Measurements from ENCODE around the gene ATP1A1. TPM values are rescaled to one million over a fixed set of nuclear protein-coding genes. Genes with fewer than 3 reads are reported as not detected.

The ATP1A1 gene
- total and polyA plus RNA-seq, 2 experiments from 2014 or later: 66.4 to 116 TPM

GRCh38 chr1:116380499-116381242, 7.6 kb downstream of the ATP1A1 start:
- Histone ChIP-seq H3K79me2 (ENCODE audit: insufficient read depth) (peaks cover 90% of the 10 kb centered on the region), H3K9me3 (ENCODE audit: low read depth) (no peaks in the 10 kb centered on the region), H3K36me3 (ENCODE audit: low read depth) (peaks cover 16% of the 10 kb centered on the region; the same call in 1 of the 2 replicates), H3K4me3 (no peak overlapping the region), H3K9ac (no peak overlapping the region), H2AFZ (no peak overlapping the region), H3K4me2 (ENCODE audit: unreplicated experiment) (no peak overlapping the region), H3K27me3 (replicated peaks; ENCODE audit: insufficient read depth) (no peaks in the 10 kb centered on the region), H3K27ac (no peak overlapping the region), H3K4me1 (ENCODE audit: insufficient read depth) (peaks cover 43% of the 10 kb centered on the region), H3F3A (ENCODE audit: insufficient read depth) (peaks cover 47% of the 10 kb centered on the region), H4K20me1 (ENCODE audit: insufficient read depth) (no peaks in the 10 kb centered on the region), H3K9me2 (ENCODE audit: insufficient read depth) (no peaks in the 10 kb centered on the region)
- 88% methylated on average over 7 of the region's 7 CpGs for WGBS, 2 experiments (ENCODE audit: low coverage in 1 of 2, low lambda C conversion rate in 2 of 2, missing lambda C conversion rate in 2 of 2)
- no peak for DNase-seq
- no peak for TF ChIP-seq EZH2phosphoT487 (IDR thresholded peaks at IDR 0.05; ENCODE audit: insufficient read depth, low read depth)
- no peak for TF ChIP-seq EZH2 (IDR thresholded peaks at IDR 0.05; ENCODE audit: insufficient read depth, poor library complexity, severe bottlenecking)
- in situ Hi-C loops (cut with MboI): no loop called here

GRCh38 chr1:116382321-116382720, 9.3 kb downstream of the ATP1A1 start:
- Histone ChIP-seq H3K79me2 (ENCODE audit: insufficient read depth) (peaks cover 82% of the 10 kb centered on the region), H4K20me1 (ENCODE audit: insufficient read depth) (no peaks in the 10 kb centered on the region; the same call in 1 of the 2 replicates)
- WGBS, 2 experiments (ENCODE audit: low coverage in 1 of 2, low lambda C conversion rate in 2 of 2, missing lambda C conversion rate in 2 of 2): 80 to 88% methylated on average over 2 of the region's 2 CpGs

GRCh38 chr1:116382857-116383483, 9.9 kb downstream of the ATP1A1 start:
- no peaks in the 10 kb centered on the region for H3K9me3 ChIP-seq (ENCODE audit: low read depth)
- TF ChIP-seq EZH2 (IDR thresholded peaks at IDR 0.05; ENCODE audit: insufficient read depth, poor library complexity, severe bottlenecking) (no peak), EZH2phosphoT487 (IDR thresholded peaks at IDR 0.05; ENCODE audit: insufficient read depth, low read depth) (no peak)
- peaks cover 35% of the 10 kb centered on the region; the same call in 1 of the 2 replicates for H3K36me3 ChIP-seq (ENCODE audit: low read depth)
- no peak overlapping the region for H3K4me2 ChIP-seq (ENCODE audit: unreplicated experiment)
- no peak overlapping the region for H3K4me3 ChIP-seq
- peaks cover 80% of the 10 kb centered on the region for H3K79me2 ChIP-seq (ENCODE audit: insufficient read depth)
- in situ Hi-C loops (cut with MboI): no loop called here
- WGBS, 2 experiments (ENCODE audit: low coverage in 1 of 2, low lambda C conversion rate in 2 of 2, missing lambda C conversion rate in 2 of 2): 92 to 97% methylated on average over 4 of the region's 4 CpGs
- H3K27me3 ChIP-seq (replicated peaks; ENCODE audit: insufficient read depth): no peaks in the 10 kb centered on the region
- no peaks in the 10 kb centered on the region; the same call in 1 of the 2 replicates for H4K20me1 ChIP-seq (ENCODE audit: insufficient read depth)
- DNase-seq: no peak
- no peaks in the 10 kb centered on the region for H3K9me2 ChIP-seq (ENCODE audit: insufficient read depth)
- H3K4me1 ChIP-seq (ENCODE audit: insufficient read depth): peaks cover 23% of the 10 kb centered on the region
- no peak overlapping the region for H3K9ac ChIP-seq
- H3K27ac ChIP-seq: no peak overlapping the region
- H2AFZ ChIP-seq: no peak overlapping the region
- H3F3A ChIP-seq (ENCODE audit: insufficient read depth): peaks cover 26% of the 10 kb centered on the region

More at GRCh38 chr1:116382321-116382720, 9.3 kb downstream of the ATP1A1 start:
- Histone ChIP-seq H3K4me3 (no peak overlapping the region), H3K9me2 (ENCODE audit: insufficient read depth) (no peaks in the 10 kb centered on the region), H3K9ac (no peak overlapping the region), H3K9me3 (ENCODE audit: low read depth) (no peaks in the 10 kb centered on the region), H3K27me3 (replicated peaks; ENCODE audit: insufficient read depth) (no peaks in the 10 kb centered on the region), H3K36me3 (ENCODE audit: low read depth) (peaks cover 29% of the 10 kb centered on the region; the same call in 1 of the 2 replicates), H3F3A (ENCODE audit: insufficient read depth) (peaks cover 32% of the 10 kb centered on the region), H2AFZ (no peak overlapping the region), H3K27ac (no peak overlapping the region), H3K4me1 (ENCODE audit: insufficient read depth) (peaks cover 27% of the 10 kb centered on the region), H3K4me2 (ENCODE audit: unreplicated experiment) (no peak overlapping the region)
- TF ChIP-seq EZH2 (IDR thresholded peaks at IDR 0.05; ENCODE audit: insufficient read depth, poor library complexity, severe bottlenecking) (no peak), EZH2phosphoT487 (IDR thresholded peaks at IDR 0.05; ENCODE audit: insufficient read depth, low read depth) (no peak)
- DNase-seq: no peak
- in situ Hi-C loops (cut with MboI): no loop called here

- Histone ChIP-seq H3K4me1 (ENCODE audit: insufficient read depth) (peaks cover 3% of the 10 kb centered on the region; the same call in 1 of the 2 replicates), H3K27ac (no peak overlapping the region), H2AFZ (no peak overlapping the region), H3K4me3 (no peak overlapping the region), H3K4me2 (ENCODE audit: unreplicated experiment) (no peak overlapping the region), H3K79me2 (ENCODE audit: insufficient read depth) (peaks cover 53% of the 10 kb centered on the region), H3K9ac (no peak overlapping the region), H3K36me3 (ENCODE audit: low read depth) (peaks cover 63% of the 10 kb centered on the region), H4K20me1 (ENCODE audit: insufficient read depth) (no peaks in the 10 kb centered on the region; the same call in 1 of the 2 replicates), H3K9me3 (ENCODE audit: low read depth) (no peaks in the 10 kb centered on the region), H3K9me2 (ENCODE audit: insufficient read depth) (no peaks in the 10 kb centered on the region), H3F3A (ENCODE audit: insufficient read depth) (0 out of 2 replicates have a peak, but pooled peaks cover 4% of the 10 kb centered on the region), H3K27me3 (replicated peaks; ENCODE audit: insufficient read depth) (no peaks in the 10 kb centered on the region)
- no peak for DNase-seq
- in situ Hi-C loops (cut with MboI): no loop called here
- TF ChIP-seq EZH2 (IDR thresholded peaks at IDR 0.05; ENCODE audit: insufficient read depth, poor library complexity, severe bottlenecking): no peak
- TF ChIP-seq EZH2phosphoT487 (IDR thresholded peaks at IDR 0.05; ENCODE audit: insufficient read depth, low read depth): no peak
- WGBS, 2 experiments (ENCODE audit: low coverage in 1 of 2, low lambda C conversion rate in 2 of 2, missing lambda C conversion rate in 2 of 2): 17 to 21% methylated on average over 4 of the region's 4 CpGs
These were observed 13.0 kb downstream of the ATP1A1 start for GRCh38 chr1:116386042-116386441.

Measured in GM23248 (cell line).